ENCODE results near the gene EIF3L.

DNA sequence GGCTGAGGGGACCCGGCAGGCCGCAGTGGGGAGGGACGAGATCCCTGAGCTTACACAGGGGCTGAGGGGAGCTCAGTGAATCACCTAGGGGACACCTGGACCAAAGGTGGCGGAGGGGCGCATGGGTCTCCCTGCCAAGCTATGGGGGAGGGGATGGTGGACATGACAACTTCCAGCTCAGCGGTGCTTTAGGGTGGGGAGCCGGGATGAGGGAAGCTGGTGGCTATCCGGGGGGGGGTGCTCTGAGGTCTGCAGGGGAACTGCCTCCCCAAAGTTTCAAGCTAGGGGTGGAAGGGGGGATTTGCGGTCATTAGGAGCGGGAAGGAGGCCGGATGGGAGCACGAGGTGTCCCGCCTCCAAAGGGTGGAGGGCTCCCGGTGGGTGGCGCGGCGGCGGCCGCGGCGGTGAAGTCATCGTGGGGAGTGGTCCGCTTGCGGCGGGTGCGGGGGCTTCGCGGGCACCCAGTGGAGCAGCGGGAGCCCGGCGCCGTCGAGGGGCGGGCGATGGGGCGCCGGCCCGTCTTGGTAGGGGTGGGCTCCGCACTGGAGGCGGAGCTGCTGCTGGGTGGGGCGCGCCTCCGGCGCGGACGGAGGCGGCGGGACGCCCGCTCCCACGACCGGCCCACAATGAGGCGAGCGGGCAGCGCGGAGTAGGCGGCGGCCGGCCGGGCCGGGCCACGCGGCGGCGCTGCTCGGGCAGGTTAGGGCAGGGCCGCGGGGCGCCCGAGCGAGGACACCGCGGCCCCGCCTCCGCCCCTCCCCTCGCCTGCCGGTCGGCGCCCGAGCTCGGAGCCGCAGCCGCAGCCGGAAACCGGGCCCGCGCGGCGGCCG, 56.5 kb downstream of the EIF3L start, which contains the start of gene MICALL1:
- TF ChIP-seq, protein P1, sequence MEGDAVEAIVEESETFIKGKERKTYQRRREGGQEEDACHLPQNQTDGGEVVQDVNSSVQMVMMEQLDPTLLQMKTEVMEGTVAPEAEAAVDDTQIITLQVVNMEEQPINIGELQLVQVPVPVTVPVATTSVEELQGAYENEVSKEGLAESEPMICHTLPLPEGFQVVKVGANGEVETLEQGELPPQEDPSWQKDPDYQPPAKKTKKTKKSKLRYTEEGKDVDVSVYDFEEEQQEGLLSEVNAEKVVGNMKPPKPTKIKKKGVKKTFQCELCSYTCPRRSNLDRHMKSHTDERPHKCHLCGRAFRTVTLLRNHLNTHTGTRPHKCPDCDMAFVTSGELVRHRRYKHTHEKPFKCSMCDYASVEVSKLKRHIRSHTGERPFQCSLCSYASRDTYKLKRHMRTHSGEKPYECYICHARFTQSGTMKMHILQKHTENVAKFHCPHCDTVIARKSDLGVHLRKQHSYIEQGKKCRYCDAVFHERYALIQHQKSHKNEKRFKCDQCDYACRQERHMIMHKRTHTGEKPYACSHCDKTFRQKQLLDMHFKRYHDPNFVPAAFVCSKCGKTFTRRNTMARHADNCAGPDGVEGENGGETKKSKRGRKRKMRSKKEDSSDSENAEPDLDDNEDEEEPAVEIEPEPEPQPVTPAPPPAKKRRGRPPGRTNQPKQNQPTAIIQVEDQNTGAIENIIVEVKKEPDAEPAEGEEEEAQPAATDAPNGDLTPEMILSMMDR (IDR thresholded peaks at IDR 0.05) = peak in 1 of 5 experiments; percentile 13
- TF ChIP-seq POLR2A (IDR thresholded peaks at IDR 0.05) (no peak), POLR2AphosphoS5 (IDR thresholded peaks at IDR 0.05) (no peak), EP300 (IDR thresholded peaks at IDR 0.05; ENCODE audit: low read depth) (no peak)

All from transverse colon (tissue), 4 donors.